Trophoblast cell (in vitro differentiated cells and primary cell): ENCODE results near the gene TMEM186.
A peak's percentile ranks its signal among the peaks of the same experiment; 100 is the strongest.
"Not testable (repeated sequence)": the region's sequence is repeated elsewhere in the genome, so short reads cannot be mapped to it uniquely, and the experiment has no call there.

Source experiments
- DNase-seq, 2 donors: peaks; one replicate each; pipeline ENCODE4 v3.0.0-alpha.2; 2016
- H2AFZ ChIP-seq: 2 replicates; pipeline ENCODE4 v1.6.1; 2013; ENCODE audit warnings: low read length, moderate library complexity, mild to moderate bottlenecking; ENCODE audit not compliant: insufficient read depth, poor library complexity
- H2AK5ac ChIP-seq: 2 replicates; pipeline ENCODE4 v1.6.1; 2013; ENCODE audit warnings: mild to moderate bottlenecking, low read length
- H2BK120ac ChIP-seq: 2 replicates; pipeline ENCODE4 v1.6.1; 2013; ENCODE audit warnings: low read length, mild to moderate bottlenecking, moderate library complexity; ENCODE audit not compliant: insufficient read depth, poor library complexity
- H2BK12ac ChIP-seq: 2 replicates; pipeline ENCODE4 v1.6.1; 2013; ENCODE audit warnings: mild to moderate bottlenecking, low read length, moderate library complexity
- H2BK5ac ChIP-seq: 2 replicates; pipeline ENCODE4 v1.6.1; 2013; ENCODE audit warnings: low read length, low read depth, moderate library complexity, mild to moderate bottlenecking; ENCODE audit not compliant: poor library complexity
- H3K14ac ChIP-seq: 2 replicates; pipeline ENCODE4 v1.6.1; 2013; ENCODE audit warnings: mild to moderate bottlenecking, low read length
- H3K18ac ChIP-seq: 2 replicates; pipeline ENCODE4 v1.6.1; 2013; ENCODE audit warnings: mild to moderate bottlenecking, low read length
- H3K23ac ChIP-seq: 2 replicates; pipeline ENCODE4 v1.6.1; 2013; ENCODE audit warnings: low read length
- H3K27ac ChIP-seq: 2 replicates; pipeline ENCODE4 v1.5.1; 2013; ENCODE audit warnings: low read depth, mild to moderate bottlenecking, inconsistent platforms, low read length, moderate library complexity
- H3K27me3 ChIP-seq: 2 replicates; pipeline ENCODE4 v1.6.1; 2013; ENCODE audit warnings: inconsistent platforms, mild to moderate bottlenecking, low read length, moderate library complexity; ENCODE audit not compliant: insufficient read depth
- H3K36me3 ChIP-seq, 2 experiments: 1 replicate in 1 of 2; 2 replicates in 1 of 2; pipeline ENCODE4 v1.6.1; 2013; ENCODE audit warnings: low read length in 2 of 2, mild to moderate bottlenecking in 2 of 2, moderate library complexity in 1 of 2; ENCODE audit not compliant: insufficient read depth in 2 of 2, control insufficient read depth in 1 of 2
- H3K4ac ChIP-seq: 2 replicates; pipeline ENCODE4 v1.6.1; 2013; ENCODE audit warnings: low read depth, mild to moderate bottlenecking, low read length, moderate library complexity
- H3K4me1 ChIP-seq, 2 experiments: 1 replicate in 1 of 2; 2 replicates in 1 of 2; pipeline ENCODE4 v1.6.1; 2013; ENCODE audit warnings: low read length in 2 of 2, mild to moderate bottlenecking in 2 of 2, moderate library complexity in 1 of 2; ENCODE audit not compliant: insufficient read depth in 2 of 2, control insufficient read depth in 1 of 2
- H3K4me2 ChIP-seq: 2 replicates; pipeline ENCODE4 v1.6.1; 2013; ENCODE audit warnings: inconsistent platforms, mild to moderate bottlenecking, low read length, moderate library complexity
- H3K4me3 ChIP-seq: 2 replicates; pipeline ENCODE4 v1.5.1; 2013; ENCODE audit warnings: mild to moderate bottlenecking, low read depth, low read length, inconsistent platforms
- H3K79me1 ChIP-seq: one replicate; pipeline ENCODE4 v1.6.1; 2013; ENCODE audit warnings: low read length
- H3K79me2 ChIP-seq: 2 replicates; pipeline ENCODE4 v1.6.1; 2013; ENCODE audit warnings: low read length, mild to moderate bottlenecking; ENCODE audit not compliant: control insufficient read depth, insufficient read depth, poor library complexity
- H3K9ac ChIP-seq: 2 replicates; pipeline ENCODE4 v1.6.1; 2013; ENCODE audit warnings: mild to moderate bottlenecking, low read length
- H3K9me3 ChIP-seq: 2 replicates; pipeline ENCODE4 v1.6.1; 2013; ENCODE audit warnings: low read depth, mild to moderate bottlenecking, control low read depth, inconsistent platforms, low read length; ENCODE audit not compliant: insufficient read depth
- H4K12ac ChIP-seq: 2 replicates; pipeline ENCODE4 v1.6.1; 2013; ENCODE audit warnings: low read depth, mild to moderate bottlenecking, low read length, moderate library complexity
- H4K8ac ChIP-seq: 2 replicates; pipeline ENCODE4 v1.6.1; 2013; ENCODE audit warnings: low read depth, mild to moderate bottlenecking, low read length, moderate library complexity
- H4K91ac ChIP-seq: one replicate; pipeline ENCODE4 v1.6.1; 2013; ENCODE audit warnings: low read depth, mild to moderate bottlenecking, low read length, moderate library complexity
- WGBS: extraction: QIAGEN DNeasy Blood & Tissue Kit; methylation state at CpG from one replicate; pipeline ENCODE4 v1.1.7; 2013; ENCODE audit warnings: missing lambda C conversion rate; ENCODE audit not compliant: insufficient read length, insufficient coverage; ENCODE audit errors: extremely low coverage; 5-methylcytosine and 5-hydroxymethylcytosine counted together

The TMEM186 gene

DNA sequence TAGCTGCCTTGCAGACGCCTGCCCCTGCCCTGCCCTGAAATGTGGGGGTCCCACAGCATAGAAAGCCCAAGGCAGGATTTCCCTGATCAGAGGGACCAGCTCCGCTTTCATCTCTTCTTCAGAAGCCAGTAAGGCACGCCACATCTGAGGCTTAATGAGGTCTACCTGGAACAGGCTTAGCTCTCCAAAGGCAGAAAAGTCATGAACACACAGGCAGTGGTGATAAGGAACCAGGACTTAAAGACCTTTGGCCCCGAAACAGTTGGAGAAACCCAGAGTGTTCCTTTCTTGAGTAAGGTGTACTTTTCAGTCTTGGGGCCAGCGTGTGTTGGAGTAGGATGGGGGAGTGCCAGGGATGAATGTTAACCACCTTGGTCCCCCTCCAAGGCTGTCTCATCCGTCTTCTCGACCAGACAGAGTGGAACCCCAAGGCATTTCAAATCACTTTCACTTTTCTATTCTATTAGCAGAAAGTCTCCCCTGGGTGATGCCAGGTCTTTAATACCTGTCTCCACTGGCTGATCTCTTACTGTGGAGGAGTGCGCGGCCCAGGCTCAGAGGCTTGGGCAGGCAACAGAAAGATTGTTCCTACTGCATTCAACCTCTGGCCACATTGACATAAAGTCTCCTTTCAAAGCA, 43.9 kb downstream of the TMEM186 start:
- no peaks in the 10 kb centered on the region for H3K36me3 ChIP-seq
- H2AK5ac ChIP-seq, result no peak overlapping the region
- WGBS, result no CpG with 5 or more reads among the region's 9 CpGs
- H3K79me2 ChIP-seq, result no peaks in the 10 kb centered on the region
- H3K4me3 ChIP-seq, result no peak overlapping the region
- no peaks in the 10 kb centered on the region for H3K79me1 ChIP-seq
- H4K12ac ChIP-seq, result no peak overlapping the region
- H3K9ac ChIP-seq, result no peak overlapping the region
- peaks cover 7 to 10% of the 10 kb centered on the region in 2 experiments for H3K4me1 ChIP-seq
- no peak overlapping the region for H2AFZ ChIP-seq
- no peak overlapping the region for H2BK5ac ChIP-seq
- H3K4me2 ChIP-seq, result no peak overlapping the region
- H2BK12ac ChIP-seq, result no peak overlapping the region
- no peak overlapping the region for H3K27ac ChIP-seq
- H3K23ac ChIP-seq, result no peak overlapping the region
- no peak overlapping the region for H3K14ac ChIP-seq
- H4K8ac ChIP-seq, result no peak overlapping the region
- H3K27me3 ChIP-seq, result no peaks in the 10 kb centered on the region
- no peak overlapping the region for H4K91ac ChIP-seq
- no peaks in the 10 kb centered on the region for H3K9me3 ChIP-seq
- DNase-seq, result no peak
- no peak overlapping the region for H3K4ac ChIP-seq
- H3K18ac ChIP-seq, result no peak overlapping the region
- H2BK120ac ChIP-seq, result no peak overlapping the region

DNA sequence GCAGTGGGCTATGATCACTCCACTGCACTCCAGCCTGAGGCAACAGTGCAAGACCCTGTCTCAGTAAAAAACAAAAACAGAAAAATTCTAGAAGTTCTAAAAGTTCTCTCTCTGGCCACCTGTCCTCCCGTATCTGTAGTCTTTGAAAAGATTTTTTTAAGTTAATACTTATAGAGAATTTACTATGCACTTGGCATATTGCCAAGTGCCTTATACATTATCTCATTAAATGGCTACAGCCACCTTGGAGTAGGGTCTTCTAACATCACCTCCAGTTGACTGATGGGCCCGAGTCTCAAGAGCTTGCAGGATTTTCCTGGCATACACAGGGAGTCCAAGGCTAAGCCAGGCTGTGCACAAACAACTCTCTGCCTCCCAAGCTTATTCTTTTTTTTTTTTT, 44.7 kb downstream of the TMEM186 start:
- no peak overlapping the region for H4K8ac ChIP-seq
- no peaks in the 10 kb centered on the region for H3K79me2 ChIP-seq
- H3K4ac ChIP-seq, result no peak overlapping the region
- H3K27me3 ChIP-seq, result no peaks in the 10 kb centered on the region
- no peak overlapping the region for H2AK5ac ChIP-seq
- H3K4me2 ChIP-seq, result no peak overlapping the region
- H2AFZ ChIP-seq, result no peak overlapping the region
- no peak overlapping the region for H3K14ac ChIP-seq
- no peak overlapping the region for H3K18ac ChIP-seq
- H3K4me3 ChIP-seq, result no peak overlapping the region
- H3K79me1 ChIP-seq, result no peaks in the 10 kb centered on the region
- no peak overlapping the region for H4K91ac ChIP-seq
- peaks cover 7 to 10% of the 10 kb centered on the region in 2 experiments for H3K4me1 ChIP-seq
- H3K9me3 ChIP-seq, result no peaks in the 10 kb centered on the region
- H3K27ac ChIP-seq, result no peak overlapping the region
- no peak overlapping the region for H3K9ac ChIP-seq
- H2BK5ac ChIP-seq, result no peak overlapping the region
- no peak overlapping the region for H4K12ac ChIP-seq
- no CpG with 5 or more reads among the region's 2 CpGs for WGBS
- DNase-seq, result no peak
- H3K23ac ChIP-seq, result no peak overlapping the region
- no peak overlapping the region for H2BK120ac ChIP-seq
- no peak overlapping the region for H2BK12ac ChIP-seq
- H3K36me3 ChIP-seq, result no peaks in the 10 kb centered on the region

DNA sequence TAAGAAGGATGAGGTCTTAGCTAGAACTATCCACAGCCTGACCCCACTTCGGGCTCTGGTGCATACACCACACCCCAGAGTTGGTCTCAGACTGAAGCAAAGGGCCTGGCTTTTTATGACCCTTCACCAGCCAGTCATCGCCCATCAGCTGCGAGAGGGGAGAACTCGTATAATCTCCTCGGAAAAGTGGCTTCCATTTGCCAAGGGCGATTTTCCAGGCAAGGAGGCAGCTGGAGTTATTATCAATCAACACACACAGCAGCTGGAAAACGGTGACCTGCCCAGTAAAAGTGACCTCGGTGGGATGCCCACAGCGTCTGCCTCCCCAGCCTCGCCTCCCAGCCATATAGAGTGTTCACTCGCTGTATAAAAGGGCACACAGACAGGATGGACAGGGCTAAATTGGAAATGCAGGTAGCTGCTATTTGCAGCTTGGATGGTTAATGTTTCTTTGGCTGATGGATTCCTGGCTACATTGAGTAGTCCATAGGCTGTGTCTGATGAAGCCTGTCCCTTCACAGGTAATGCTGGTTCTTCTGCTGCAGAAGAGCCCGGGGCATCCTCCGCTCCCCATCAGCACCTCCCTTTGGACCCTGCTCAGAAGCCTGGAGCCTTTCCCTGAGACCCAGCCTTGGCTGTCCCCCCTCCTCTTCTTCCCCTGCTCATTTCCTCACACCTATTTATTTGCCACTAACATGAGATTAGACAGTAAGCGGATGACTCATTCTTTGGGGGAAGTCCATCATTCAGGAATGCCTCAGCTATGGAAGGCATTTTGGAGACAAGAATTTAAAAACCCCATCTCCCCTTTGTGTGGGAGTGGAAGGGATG, 45.7 kb downstream of the TMEM186 start:
- no peak overlapping the region for H3K14ac ChIP-seq
- no peak overlapping the region for H2BK120ac ChIP-seq
- no peak overlapping the region for H4K8ac ChIP-seq
- H3K36me3 ChIP-seq, result no peaks in the 10 kb centered on the region
- no peak overlapping the region for H3K27ac ChIP-seq
- no peaks in the 10 kb centered on the region for H3K79me2 ChIP-seq
- peak; percentile 29 to 78 for DNase-seq
- H2BK5ac ChIP-seq, result no peak overlapping the region
- no peak overlapping the region for H4K12ac ChIP-seq
- WGBS, result no CpG with 5 or more reads among the region's 14 CpGs
- no peak overlapping the region for H3K4me3 ChIP-seq
- peaks cover 7 to 10% of the 10 kb centered on the region in 2 experiments for H3K4me1 ChIP-seq
- H3K9me3 ChIP-seq, result no peaks in the 10 kb centered on the region
- H2BK12ac ChIP-seq, result no peak overlapping the region
- H4K91ac ChIP-seq, result no peak overlapping the region
- H3K27me3 ChIP-seq, result no peaks in the 10 kb centered on the region
- no peak overlapping the region for H3K4ac ChIP-seq
- H2AFZ ChIP-seq, result no peak overlapping the region
- H3K79me1 ChIP-seq, result no peaks in the 10 kb centered on the region
- H3K23ac ChIP-seq, result no peak overlapping the region
- H2AK5ac ChIP-seq, result no peak overlapping the region
- no peak overlapping the region for H3K9ac ChIP-seq
- H3K4me2 ChIP-seq, result no peak overlapping the region
- no peak overlapping the region for H3K18ac ChIP-seq

DNA sequence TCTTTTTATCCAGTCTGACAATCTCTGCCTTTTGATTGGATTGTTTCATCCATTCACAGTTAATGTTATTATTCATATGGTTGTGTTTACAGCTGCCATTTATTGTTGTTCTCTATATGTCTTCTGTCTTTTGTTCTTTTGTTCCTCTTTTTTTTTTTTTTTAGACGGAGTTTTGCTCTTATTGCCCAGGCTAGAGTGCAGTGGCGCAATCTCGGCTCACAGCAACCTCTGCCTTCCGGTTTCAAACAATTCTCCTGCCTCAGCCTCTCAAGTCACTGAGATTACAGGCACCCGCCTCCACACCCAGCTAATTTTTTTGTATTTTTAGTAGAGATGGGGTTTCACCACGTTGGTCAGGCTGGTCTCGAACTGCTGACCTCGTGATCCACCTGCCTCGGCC, 48.5 kb downstream of the TMEM186 start:
- not testable (repeated sequence) for DNase-seq, H3K9me3 ChIP-seq, H3K36me3 ChIP-seq, H3K4me2 ChIP-seq, H4K8ac ChIP-seq, H3K9ac ChIP-seq, H2AK5ac ChIP-seq, H3K14ac ChIP-seq, H2BK5ac ChIP-seq, H3K4ac ChIP-seq, H3K27me3 ChIP-seq, H3K23ac ChIP-seq, H4K12ac ChIP-seq, H2BK120ac ChIP-seq, H2AFZ ChIP-seq, H3K18ac ChIP-seq, H3K79me1 ChIP-seq, H3K4me1 ChIP-seq, H2BK12ac ChIP-seq, H3K79me2 ChIP-seq, H4K91ac ChIP-seq, H3K4me3 ChIP-seq, H3K27ac ChIP-seq
- WGBS, result no CpG with 5 or more reads among the region's 9 CpGs
